Measurements from ENCODE around the gene RPH3AL.

RPH3AL gene

GRCh38 chr17:298791-299450, 53.7 kb downstream of the RPH3AL start:
- no peak for DNase-seq

- DNase-seq: no peak
Measured at GRCh38 chr17:297758-298157, 54.8 kb downstream of the RPH3AL start.

GRCh38 chr17:296906-297690, 55.5 kb downstream of the RPH3AL start:
- DNase-seq: no peak

- no peak for DNase-seq
Measured at GRCh38 chr17:296379-296778, 56.2 kb downstream of the RPH3AL start.

- DNase-seq: no peak
Measured at GRCh38 chr17:292531-293382, 59.9 kb downstream of the RPH3AL start.

- DNase-seq: no peak
Measured at GRCh38 chr17:292016-292415, 60.6 kb downstream of the RPH3AL start.

- DNase-seq: no peak
Measured at GRCh38 chr17:291587-291986, 61.0 kb downstream of the RPH3AL start.

GRCh38 chr17:290626-291025, 62.0 kb downstream of the RPH3AL start:
- no peak for DNase-seq

- DNase-seq: no peak
Measured at GRCh38 chr17:290121-290521, 62.5 kb downstream of the RPH3AL start.

- DNase-seq: no peak
Measured at GRCh38 chr17:289409-289808, 63.2 kb downstream of the RPH3AL start.

GRCh38 chr17:288802-289356, 63.7 kb downstream of the RPH3AL start:
- DNase-seq: no peak

- DNase-seq: no peak
Measured at GRCh38 chr17:286571-286970, 66.0 kb downstream of the RPH3AL start.

GRCh38 chr17:285751-286422, 66.7 kb downstream of the RPH3AL start:
- DNase-seq: no peak

GRCh38 chr17:284676-285355, 67.8 kb downstream of the RPH3AL start:
- DNase-seq: no peak

GRCh38 chr17:283911-284675, 68.5 kb downstream of the RPH3AL start:
- no peak for DNase-seq

GRCh38 chr17:282912-283882, 69.4 kb downstream of the RPH3AL start:
- no peak for DNase-seq

GRCh38 chr17:282000-282911, 70.4 kb downstream of the RPH3AL start:
- no peak for DNase-seq

- no peak for DNase-seq
Measured at GRCh38 chr17:281365-281999, 71.1 kb downstream of the RPH3AL start.

Data from kidney glomerular epithelial cell (primary cell).